Epithelial cell of prostate (primary cell): Measurements from ENCODE around the gene KLHL11.
"Not testable (repeated sequence)": the region's sequence is repeated elsewhere in the genome, so short reads cannot be mapped to it uniquely, and the experiment has no call there.

Experiments used
- DNase-seq: peaks from one replicate; pipeline ENCODE4 v3.0.0-alpha.2; 2011; ENCODE audit warnings: low read depth, low spot score
- H3K27ac ChIP-seq: fragments of 450-650 bp; 2 replicates; pipeline ENCODE4 v1.5.1; 2017; ENCODE audit warnings: mild to moderate bottlenecking

The KLHL11 gene

GRCh38 chr17:41891135-41892020 is 26.2 kb upstream of the KLHL11 start:
- no peak for DNase-seq
- no peak overlapping the region for H3K27ac ChIP-seq

DNA sequence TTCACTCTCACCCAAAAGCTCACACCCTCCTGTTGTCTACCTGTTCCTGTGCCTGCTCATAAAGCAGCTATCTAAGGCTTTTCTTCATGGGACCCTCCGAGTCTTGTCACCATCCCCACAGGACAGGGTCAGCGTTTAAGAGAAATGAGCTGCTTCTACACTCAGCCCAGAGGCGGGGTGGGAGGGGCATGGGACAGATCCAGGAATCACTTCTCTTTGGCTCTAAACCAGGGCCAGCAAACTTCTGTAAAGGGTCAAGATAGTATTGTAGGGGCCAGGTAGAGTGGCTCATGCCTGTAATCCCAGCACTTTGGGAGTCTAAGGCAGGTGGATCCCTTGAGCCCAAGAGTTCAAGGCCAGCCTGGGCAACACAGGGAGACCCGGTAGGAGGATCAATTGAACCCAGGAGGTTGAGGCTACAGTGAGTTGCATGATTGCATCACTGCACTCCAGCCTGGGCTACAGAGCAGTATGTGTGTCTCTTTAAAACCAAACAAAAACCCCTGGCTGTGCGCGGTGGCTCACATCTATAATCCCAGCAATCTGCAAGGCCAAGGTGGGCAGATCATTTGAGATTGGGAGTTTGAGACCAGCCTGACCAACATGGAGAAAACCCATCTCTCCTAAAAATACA is 23.2 kb upstream of the KLHL11 start:
- DNase-seq, result no peak
- no peak overlapping the region for H3K27ac ChIP-seq

DNA sequence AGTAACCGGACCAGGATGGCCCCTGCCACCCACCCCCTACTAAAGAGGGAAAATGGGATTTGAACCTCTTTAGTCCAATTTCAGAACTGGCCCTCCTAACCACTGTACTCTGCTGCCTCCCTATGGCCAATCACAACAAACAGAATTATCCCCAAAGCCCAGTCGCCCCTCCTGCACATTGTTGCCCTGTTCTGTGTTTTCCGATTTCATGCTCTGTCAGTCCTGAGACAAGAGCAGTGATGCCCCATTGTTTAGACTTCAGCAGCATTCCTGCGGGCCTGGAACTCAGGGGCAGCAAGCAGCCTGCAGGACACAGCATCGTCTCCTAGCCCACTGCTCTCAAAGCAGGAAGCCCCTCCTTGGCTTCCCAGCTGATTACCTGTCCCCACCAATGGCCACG is 20.5 kb upstream of the KLHL11 start:
- no peak for DNase-seq
- H3K27ac ChIP-seq, result no peak overlapping the region

DNA sequence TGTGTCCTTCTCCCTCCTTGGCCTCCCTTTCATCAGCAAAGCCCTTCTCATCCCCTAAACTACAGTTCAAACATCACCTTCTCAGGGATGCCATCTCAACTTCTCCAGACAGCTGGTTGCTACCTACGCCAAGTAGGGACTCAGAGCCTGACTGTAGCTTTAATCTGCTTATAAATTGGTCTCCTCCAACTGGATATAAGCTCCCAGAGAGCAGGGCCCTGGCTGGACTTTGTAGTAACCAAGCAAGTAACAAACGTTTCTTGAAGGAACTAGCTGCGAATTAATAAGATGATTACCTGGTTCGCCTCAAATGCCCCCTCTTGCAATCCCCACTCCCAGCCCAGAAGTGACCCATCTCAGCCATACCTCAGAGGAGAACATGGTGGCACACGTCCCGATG is 17.5 kb upstream of the KLHL11 start:
- H3K27ac ChIP-seq, result no peak overlapping the region
- no peak for DNase-seq

DNA sequence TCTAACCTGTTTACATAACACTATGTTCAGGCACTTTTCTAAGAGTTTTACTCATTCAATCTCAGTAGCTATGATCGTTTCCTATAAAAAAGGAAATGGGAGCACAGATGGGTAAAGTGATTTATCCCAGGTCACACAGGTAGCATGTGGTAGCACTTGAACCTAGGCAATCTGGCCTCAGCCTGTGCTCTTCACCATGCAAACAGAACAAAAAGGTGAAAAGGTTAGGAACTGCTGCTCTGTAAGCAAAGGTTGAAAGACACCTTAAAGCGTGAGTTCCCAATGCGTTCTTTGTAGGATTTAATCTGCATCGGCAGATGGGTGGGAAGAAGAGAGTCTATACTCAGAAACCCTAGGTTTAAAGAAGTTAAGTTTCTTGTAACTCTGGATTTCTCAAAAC is 14.9 kb upstream of the KLHL11 start:
- DNase-seq, result no peak
- H3K27ac ChIP-seq, result no peak overlapping the region

DNA sequence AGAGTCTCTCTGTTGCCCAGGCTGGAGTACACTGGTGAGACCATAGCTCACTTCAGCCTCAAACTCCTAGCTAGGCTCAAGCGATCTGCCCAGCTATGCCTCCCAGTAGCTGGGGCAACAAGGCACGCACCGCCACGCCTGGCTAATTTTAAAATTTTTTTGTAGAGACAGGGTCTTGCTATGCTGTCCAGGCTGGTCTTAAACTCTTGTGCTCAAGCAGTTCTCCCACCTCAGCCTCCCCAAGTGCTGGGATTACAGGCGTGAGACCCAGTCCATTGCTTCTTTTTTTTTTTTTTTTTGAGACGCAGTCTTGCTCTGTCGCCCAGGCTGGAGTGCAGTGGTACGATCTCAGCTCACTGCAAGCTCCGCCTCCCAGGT is 9.1 kb upstream of the KLHL11 start:
- not testable (repeated sequence) for DNase-seq, H3K27ac ChIP-seq

DNA sequence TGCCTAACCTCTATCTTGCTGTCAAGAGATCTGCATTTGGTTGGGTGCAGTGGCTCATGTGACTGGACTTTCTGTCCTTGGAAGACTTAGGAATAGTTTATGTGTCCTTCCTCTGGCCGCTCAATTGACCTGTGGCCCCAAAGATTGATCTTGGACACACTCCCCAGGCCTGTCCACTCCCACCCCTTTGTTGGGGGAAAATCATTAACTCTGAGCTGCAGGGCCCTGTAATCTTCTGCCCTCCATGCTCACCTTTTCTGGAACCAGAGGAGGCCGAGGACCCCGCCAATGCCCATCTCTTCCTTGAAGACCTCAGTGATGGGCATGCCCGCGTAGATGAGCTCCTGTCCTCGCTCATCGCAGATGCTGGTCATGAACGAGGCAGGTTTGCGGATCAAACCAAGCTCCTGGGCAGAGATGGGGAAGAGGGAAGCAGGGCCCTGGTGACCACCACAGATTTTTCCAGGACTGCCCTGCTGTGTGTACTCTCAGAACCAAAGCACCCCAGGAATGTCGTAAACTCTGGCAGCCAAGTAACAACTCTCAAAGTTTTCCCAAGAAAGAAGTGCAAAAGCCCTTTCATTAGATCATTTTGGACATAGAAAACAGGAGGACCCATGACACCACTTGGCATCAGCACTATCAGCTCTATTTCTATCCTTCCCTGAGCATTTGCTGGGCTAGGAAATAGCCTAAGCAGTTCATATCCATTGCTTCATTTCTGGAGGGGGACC is 8.5 kb upstream of the KLHL11 start:
- no peak overlapping the region for H3K27ac ChIP-seq
- no peak for DNase-seq

DNA sequence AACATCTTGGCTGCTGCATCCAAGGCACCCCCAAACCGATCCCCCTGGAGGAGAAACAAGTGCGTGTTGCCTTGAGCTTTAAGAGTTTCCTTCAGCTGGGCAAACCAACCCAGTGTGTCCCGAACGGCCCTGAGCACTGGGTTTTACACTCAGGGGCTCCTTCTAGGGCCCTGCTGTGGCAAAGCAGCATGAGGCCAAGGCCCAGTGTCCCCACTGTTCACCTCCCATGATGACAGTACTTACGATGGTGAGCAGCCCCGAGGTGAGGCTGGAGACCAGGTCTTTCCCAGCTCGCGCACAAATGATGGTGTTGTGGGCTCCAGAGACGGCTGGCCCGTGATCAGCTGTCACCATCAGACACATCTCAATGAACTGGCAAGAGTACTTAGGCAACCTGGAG is 6.6 kb upstream of the KLHL11 start:
- DNase-seq, result no peak
- H3K27ac ChIP-seq, result no peak overlapping the region

GRCh38 chr17:41870627-41871026 is 5.4 kb upstream of the KLHL11 start:
- H3K27ac ChIP-seq, result peak overlapping the region; percentile 65
- DNase-seq, result no peak

DNA sequence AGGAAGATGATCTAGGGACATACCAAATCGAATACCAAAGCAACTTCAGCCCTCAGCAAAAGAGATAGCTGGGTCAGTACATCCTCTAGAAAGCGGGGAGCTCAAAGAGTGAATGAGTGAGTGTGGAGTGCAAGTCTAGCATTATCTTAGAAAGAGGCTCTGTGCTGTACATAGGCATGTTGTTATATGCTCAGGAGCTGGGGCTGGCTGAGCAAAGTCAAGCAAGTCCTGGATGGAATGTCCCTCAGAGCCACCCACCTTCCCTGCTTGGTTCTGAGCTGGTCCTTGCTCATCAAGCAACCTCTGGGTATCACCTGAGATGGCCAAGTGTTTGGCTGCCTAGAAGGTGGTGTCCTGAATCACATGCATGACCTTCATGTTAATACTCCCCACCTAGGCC is 4.9 kb upstream of the KLHL11 start:
- H3K27ac ChIP-seq, result peak overlapping the region; percentile 65
- no peak for DNase-seq

DNA sequence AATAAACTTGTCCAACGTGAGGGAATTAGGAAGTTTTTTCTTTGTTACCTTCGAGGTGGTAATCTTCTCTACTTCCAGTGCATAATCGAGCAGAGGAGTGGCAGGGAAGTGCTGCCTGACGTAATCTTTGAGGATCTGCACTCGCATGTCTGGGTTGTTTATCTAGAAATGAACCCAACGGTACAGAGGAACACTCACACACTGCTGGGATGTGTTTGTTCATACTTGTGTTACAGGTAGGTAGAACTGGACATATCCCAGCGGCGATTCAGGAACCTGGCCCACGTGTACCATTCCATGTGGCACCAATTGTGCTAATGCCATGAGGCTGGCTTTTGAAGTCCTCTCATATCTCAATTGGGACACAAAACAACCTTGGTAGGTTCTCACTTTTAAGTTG is 4.2 kb upstream of the KLHL11 start:
- H3K27ac ChIP-seq, result peak overlapping the region; percentile 65
- DNase-seq, result peak; percentile 51

GRCh38 chr17:41868568-41868967 is 3.3 kb upstream of the KLHL11 start:
- no peak for DNase-seq
- peak overlapping the region; percentile 65 for H3K27ac ChIP-seq

GRCh38 chr17:41865596-41865893 is 322 bp upstream of the KLHL11 start:
- DNase-seq, result no peak
- H3K27ac ChIP-seq, result peak overlapping the region; percentile 73

GRCh38 chr17:41864498-41864835 is 756 bp downstream of the KLHL11 start:
- no peak for DNase-seq
- peak overlapping the region; percentile 73 for H3K27ac ChIP-seq

GRCh38 chr17:41863074-41863848 is 2.0 kb downstream of the KLHL11 start:
- no peak overlapping the region for H3K27ac ChIP-seq
- no peak for DNase-seq

DNA sequence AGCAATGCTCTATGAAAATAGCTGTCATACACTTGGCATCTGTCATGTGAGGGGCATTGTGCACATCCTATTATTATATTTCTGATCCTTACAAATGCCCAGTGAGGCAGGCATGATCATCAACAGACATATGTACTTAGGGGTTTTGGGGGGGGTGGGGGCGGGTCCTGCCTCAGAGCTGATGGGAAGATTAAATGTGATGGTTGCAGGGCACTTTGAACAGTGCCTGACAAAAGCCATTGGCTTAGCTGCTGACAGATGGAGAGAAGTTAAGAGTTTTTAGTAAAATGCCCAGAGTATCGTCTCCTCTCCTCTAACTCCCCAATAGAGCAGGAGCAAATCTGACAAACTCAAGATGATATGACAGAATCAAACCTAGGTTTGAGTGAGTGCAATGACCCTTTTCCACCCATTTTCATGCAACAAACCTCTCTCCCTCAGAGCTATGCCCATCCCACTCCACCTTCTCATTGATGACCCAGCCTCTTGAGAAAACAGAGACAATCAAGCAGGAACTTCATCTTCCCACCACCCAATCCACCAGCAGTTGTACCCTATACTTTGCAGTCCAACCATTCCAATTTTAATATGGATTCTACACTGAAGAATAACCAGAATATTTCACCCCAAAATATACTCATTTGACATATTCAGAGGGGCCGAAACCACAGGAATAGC is 4.8 kb downstream of the KLHL11 start:
- no peak overlapping the region for H3K27ac ChIP-seq
- DNase-seq, result no peak

DNA sequence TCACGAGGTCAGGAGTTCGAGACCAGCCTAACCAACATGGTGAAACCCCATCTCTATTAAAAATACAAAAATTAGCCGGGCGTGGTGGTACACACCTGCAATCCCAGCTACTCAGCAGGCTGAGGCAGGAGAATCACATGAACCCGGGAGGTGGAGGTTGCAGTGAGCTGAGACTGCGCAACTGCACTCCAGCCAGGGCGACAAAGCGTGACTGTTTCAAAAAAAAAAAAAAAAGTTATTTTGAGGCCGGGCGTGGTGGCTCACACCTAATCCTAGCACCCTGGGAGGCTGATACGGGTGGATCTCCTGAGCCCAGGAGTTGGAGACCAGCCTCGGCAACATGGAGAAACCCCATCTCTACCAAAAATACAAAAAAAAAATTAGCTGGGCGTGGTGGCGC is 13.8 kb downstream of the KLHL11 start:
- not testable (repeated sequence) for DNase-seq, H3K27ac ChIP-seq

DNA sequence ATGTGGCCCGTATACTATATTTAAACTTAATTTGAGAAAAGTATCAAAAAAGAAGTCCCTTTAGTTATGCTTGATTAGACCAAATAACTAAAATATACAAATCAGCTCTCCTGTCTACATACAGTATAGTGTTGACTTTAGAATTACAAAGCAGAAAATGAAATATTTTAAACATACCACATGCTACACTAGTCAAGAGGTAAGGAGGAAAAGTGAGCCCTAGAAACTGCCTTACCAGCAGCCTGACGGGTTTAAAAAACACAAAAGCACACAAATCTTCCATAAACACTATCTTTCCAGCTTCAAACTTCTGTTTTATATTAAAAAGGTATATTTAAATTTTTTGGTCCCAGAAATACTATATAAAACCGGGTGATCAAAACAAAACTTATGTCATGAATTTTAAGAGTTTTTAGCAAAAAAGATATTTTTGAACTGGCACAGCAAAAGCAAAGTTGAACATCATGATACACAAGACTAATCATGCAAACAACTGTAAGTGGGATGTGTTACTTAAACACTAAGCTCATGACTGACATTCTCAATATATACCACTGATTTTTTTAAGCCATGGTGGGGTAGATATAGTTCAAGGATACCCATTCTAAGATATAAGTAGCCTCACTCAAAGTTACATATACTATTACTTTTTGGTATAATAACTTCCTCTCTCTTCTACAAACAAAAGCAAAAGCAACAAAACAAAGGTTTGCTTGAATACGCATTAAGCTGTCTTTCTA is 15.8 kb downstream of the KLHL11 start:
- no peak for DNase-seq
- H3K27ac ChIP-seq, result no peak overlapping the region

GRCh38 chr17:41848788-41849187 is 16.4 kb downstream of the KLHL11 start:
- no peak overlapping the region for H3K27ac ChIP-seq
- no peak for DNase-seq

DNA sequence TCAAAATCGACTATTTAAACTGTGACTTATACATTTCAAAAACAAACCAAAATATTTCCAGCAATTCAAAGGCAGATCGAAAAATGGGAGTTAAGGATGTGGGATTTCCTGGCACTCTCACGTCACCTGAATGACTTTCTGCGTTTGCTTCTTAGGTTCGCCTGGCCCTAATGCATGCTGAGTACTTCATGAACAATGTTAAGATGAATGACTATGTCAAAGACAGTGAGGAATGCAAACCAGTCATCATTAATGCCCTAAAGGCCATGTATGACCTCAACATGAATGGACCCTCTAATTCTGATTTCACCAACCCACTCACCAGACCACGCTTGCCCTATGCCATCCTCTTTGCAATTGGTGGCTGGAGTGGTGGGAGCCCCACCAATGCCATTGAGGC is 20.3 kb downstream of the KLHL11 start:
- no peak for DNase-seq
- H3K27ac ChIP-seq, result no peak overlapping the region
